ENCODE results near the gene MUC2. TPM values are rescaled to one million over a fixed set of nuclear protein-coding genes. Genes with fewer than 3 reads are reported as not detected.

MUC2 gene
- total and polyA plus RNA-seq, 10 of the 15 experiments (the other 5 are each of a cell fraction or from before 2014, with no cell fraction given) = 0.23 TPM; not detected in 9

GRCh38 chr11:1042626-1043562 is 31.8 kb upstream of the MUC2 start:
- FAIRE-seq (no peak), DNase-seq (ENCODE audit: low read depth, low spot score) (no peak), ATAC-seq (no peak)
- no peak overlapping the region for H3K4me2 ChIP-seq (ENCODE audit: control insufficient read depth, insufficient read depth)
- no peaks in the 10 kb centered on the region for H3K79me2 ChIP-seq (ENCODE audit: control insufficient read depth, insufficient read depth, low read length)
- H2AFZ ChIP-seq (ENCODE audit: control insufficient read depth, low read depth, low read length) = no peak overlapping the region
- ChIA-PET RAD21 (ENCODE audit: unreplicated experiment) (no interaction called here), SMC1A (ENCODE audit: uncharacterized antibody, unreplicated experiment) (no interaction called here), CTCF (no interaction called here), POLR2A (no interaction called here)
- in situ Hi-C loops (cut with MboI) = no loop called here
- 30% methylated on average over 25 of the region's 26 CpGs for WGBS (ENCODE audit: insufficient coverage, insufficient replicate concordance, low lambda C conversion rate, missing lambda C conversion rate)
- no peaks in the 10 kb centered on the region for H3K4me1 ChIP-seq (ENCODE audit: control insufficient read depth, insufficient read depth, low read length)
- no peaks in the 10 kb centered on the region for H3K27me3 ChIP-seq (replicated peaks in 1 of 2; ENCODE audit: control insufficient read depth in 2 of 2, insufficient read depth in 2 of 2, low read length in 1 of 2)
- intact Hi-C loops (cut with micrococcal nuclease; ENCODE audit: unreplicated experiment) = no loop called here
- H3K9ac ChIP-seq (ENCODE audit: control insufficient read depth, insufficient read depth, low read length) = no peak overlapping the region
- H3K27ac ChIP-seq (ENCODE audit: control insufficient read depth, insufficient read depth) = no peak overlapping the region
- no peaks in the 10 kb centered on the region for H3K9me3 ChIP-seq (replicated peaks; ENCODE audit: control insufficient read depth, insufficient read depth, low read length)
- BruUV-seq (replicated peaks) = no TSS peak
- no peaks in the 10 kb centered on the region for H4K20me1 ChIP-seq (ENCODE audit: control insufficient read depth, insufficient read depth)
- no peaks in the 10 kb centered on the region for H3K36me3 ChIP-seq (ENCODE audit: control insufficient read depth in 2 of 2, insufficient read depth in 2 of 2, low read length in 1 of 2)
- no peak overlapping the region for H3K4me3 ChIP-seq
- TF ChIP-seq TCF12 (IDR thresholded peaks at IDR 0.05; ENCODE audit: low read depth, low read length) (no peak), IKZF2 (IDR thresholded peaks at IDR 0.05) (no peak), IRF4 (IDR thresholded peaks at IDR 0.05; ENCODE audit: low read depth, low read length) (no peak), CBX3 (IDR thresholded peaks at IDR 0.05; ENCODE audit: borderline replicate concordance, low read depth) (no peak), ATF7 (IDR thresholded peaks at IDR 0.05; ENCODE audit: low read depth) (no peak), USF1 (IDR thresholded peaks at IDR 0.05; ENCODE audit: borderline replicate concordance, extremely low read length, insufficient read depth, low read depth, low read length) (no peak), PAX5 (IDR thresholded peaks at IDR 0.05; ENCODE audit: borderline replicate concordance, low read depth, low read length) (no peak), BCLAF1 (IDR thresholded peaks at IDR 0.05) (no peak)
